Measurements from ENCODE around the gene APBB1. TPM values are rescaled to one million over a fixed set of nuclear protein-coding genes. Genes with fewer than 3 reads are reported as not detected.
A peak's percentile ranks its signal among the peaks of the same experiment; 100 is the strongest.

APBB1 gene
- total RNA-seq, 1 donor from 2014 or later, result 29.2 TPM

DNA sequence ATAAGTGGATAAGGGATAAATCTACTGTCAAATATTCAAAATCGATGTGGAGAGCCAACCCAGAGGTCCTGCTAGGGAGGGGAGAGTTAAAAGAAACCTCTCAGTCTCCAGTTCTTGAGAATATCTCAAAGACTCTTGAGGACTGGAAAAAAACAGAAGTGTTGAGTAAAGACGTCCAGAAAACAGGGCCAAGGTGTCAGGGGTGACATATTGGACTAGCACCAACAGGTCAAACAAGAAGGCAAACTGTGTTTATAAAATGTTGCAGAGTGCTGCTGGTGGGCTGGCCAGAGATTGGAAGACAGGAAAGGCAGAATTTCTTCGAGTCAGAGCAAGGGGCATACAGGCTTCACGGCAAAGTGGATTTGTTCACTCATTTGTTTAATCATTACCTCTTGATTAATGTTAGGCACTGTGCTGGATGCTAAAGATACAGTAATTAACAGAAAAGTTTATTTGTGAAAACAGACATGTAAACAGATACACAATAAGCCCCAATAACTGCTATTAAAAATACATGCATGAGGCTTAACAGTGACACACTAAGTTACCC, 62.3 kb downstream of the APBB1 start:
- intact Hi-C loops (cut with DNase I), result loop anchor here (1.0 kb wide), 2 partner anchors 37 to 121 kb away; no protein-coding TSS in a partner anchor
- Histone ChIP-seq H3K4me3 (no peak overlapping the region), H3K27ac (peak overlapping the region; percentile 89), H3K9me3 (no peaks in the 10 kb centered on the region), H3K36me3 (no peaks in the 10 kb centered on the region), H3K27me3 (no peaks in the 10 kb centered on the region), H3K4me1 (peaks cover 5 to 10% of the 10 kb centered on the region in 2 donors)
- DNase-seq (ENCODE audit: low spot score in 2 of 2), result no peak
- TF ChIP-seq, protein P1, sequence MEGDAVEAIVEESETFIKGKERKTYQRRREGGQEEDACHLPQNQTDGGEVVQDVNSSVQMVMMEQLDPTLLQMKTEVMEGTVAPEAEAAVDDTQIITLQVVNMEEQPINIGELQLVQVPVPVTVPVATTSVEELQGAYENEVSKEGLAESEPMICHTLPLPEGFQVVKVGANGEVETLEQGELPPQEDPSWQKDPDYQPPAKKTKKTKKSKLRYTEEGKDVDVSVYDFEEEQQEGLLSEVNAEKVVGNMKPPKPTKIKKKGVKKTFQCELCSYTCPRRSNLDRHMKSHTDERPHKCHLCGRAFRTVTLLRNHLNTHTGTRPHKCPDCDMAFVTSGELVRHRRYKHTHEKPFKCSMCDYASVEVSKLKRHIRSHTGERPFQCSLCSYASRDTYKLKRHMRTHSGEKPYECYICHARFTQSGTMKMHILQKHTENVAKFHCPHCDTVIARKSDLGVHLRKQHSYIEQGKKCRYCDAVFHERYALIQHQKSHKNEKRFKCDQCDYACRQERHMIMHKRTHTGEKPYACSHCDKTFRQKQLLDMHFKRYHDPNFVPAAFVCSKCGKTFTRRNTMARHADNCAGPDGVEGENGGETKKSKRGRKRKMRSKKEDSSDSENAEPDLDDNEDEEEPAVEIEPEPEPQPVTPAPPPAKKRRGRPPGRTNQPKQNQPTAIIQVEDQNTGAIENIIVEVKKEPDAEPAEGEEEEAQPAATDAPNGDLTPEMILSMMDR (IDR thresholded peaks at IDR 0.05), result no peak

DNA sequence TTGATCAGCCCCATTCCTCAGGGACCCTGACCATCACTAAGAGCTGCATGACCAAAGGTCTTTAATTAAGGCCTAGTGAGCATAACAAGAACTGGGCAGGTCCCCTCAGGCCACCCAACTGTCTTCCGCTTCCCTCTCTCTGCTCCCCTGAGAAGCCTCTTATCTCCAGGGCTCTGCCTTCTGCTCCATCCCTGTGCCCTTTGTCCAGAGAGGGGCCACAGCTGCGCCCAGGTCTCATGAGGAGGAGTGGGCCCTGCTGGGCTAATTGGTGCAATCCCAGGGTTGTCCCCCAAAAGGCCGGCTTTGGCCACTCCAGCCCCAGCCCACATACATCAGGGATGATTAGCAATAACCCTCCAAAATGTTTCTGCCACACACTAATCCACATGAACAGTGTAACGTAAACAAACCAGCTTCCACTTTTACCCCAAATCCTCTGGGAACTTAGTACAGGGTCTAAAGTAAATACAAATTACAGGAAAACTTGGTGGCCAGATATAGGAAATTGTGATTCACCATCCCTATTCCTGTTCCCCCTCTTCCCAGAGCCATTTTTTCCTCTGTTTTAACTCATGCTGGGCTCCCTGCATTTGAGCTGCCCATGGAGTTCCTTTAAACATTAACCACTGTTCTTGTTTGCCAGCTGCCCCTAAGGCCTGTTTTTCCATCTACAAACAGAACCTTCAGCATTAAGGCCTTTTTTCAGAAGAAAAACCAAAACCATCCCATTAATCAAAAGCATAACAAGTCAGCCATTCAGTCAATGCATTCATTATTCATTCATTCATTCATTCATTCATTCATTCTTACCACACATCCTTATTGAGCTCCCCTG, 64.0 kb downstream of the APBB1 start:
- DNase-seq (ENCODE audit: low spot score in 2 of 2), result no peak
- Histone ChIP-seq H3K27ac (no peak overlapping the region), H3K4me1 (peaks cover 5 to 10% of the 10 kb centered on the region in 2 donors), H3K4me3 (no peak overlapping the region), H3K36me3 (no peaks in the 10 kb centered on the region), H3K27me3 (no peaks in the 10 kb centered on the region), H3K9me3 (no peaks in the 10 kb centered on the region)
- intact Hi-C loops (cut with DNase I), result no loop called here
- TF ChIP-seq, protein P1 (IDR thresholded peaks at IDR 0.05), result no peak

DNA sequence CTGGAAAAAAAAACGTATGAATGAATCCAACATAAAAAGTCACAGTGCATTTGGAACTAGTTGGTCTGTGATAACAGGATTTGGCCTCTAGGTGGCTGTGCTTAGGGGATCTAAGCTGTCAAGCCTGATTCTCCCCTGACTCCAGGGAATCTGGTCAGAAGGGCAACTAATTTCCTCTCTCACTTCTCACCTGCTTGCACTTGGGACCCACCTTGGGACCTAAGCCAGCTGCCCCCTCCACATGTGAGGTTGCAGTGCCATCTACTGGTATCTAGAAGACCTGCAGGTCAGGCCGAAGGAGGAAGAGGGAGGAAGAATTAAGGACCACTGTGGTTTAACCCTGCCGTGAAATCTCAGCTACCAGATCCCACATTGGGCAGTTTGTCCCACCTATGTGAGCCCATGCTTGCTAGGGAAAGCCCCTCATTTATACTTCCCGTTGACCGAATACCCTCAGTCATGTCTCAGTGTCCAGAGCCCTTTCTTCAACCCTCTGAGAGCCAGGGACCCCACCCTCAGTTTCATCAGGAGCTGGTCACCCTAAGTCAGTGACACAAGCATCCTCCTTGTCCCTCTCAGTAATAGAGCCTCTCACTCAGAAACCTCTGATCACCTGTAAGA, 65.4 kb downstream of the APBB1 start:
- Histone ChIP-seq H3K4me1 (peaks cover 5 to 10% of the 10 kb centered on the region in 2 donors), H3K27me3 (no peaks in the 10 kb centered on the region), H3K9me3 (no peaks in the 10 kb centered on the region), H3K4me3 (no peak overlapping the region), H3K27ac (no peak overlapping the region), H3K36me3 (no peaks in the 10 kb centered on the region)
- intact Hi-C loops (cut with DNase I), result loop anchor here (1.0 kb wide), 2 partner anchors 55 to 102 kb away; no protein-coding TSS in a partner anchor
- peak in 1 of 2 donors; percentile 72 for DNase-seq (ENCODE audit: low spot score in 2 of 2)
- TF ChIP-seq, protein P1 (IDR thresholded peaks at IDR 0.05), result peak; percentile 81 to 96 (median 95)

DNA sequence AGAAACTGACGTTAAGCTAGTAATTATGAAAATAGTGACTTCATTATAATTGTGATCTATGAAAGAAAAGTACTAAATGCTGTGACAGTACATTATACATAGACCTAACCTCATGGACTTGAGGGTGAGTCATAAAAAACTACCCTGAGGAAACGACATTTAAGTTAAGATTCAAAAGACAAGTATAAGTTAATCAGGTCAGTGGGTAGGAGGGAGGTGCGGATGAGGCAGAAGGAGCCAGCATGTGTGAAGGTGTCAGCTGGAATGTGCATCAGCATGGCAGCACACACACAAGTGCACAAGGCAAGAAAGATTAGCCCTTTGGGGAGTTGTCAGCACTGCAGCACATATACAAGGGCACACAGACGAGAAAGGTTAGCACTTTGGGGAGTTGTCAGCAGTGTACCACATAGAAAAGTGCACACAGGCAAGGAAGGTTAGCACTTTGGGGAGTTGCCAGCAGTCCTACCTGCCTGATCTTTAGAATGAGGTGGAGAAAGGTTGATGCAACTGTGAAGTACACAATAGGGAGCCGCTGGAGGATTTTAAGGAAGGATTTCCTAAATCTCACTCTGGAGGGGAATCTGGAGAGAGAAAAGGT, 67.0 kb downstream of the APBB1 start:
- Histone ChIP-seq H3K4me3 (no peak overlapping the region), H3K4me1 (peaks cover under 1 to 5% of the 10 kb centered on the region in 2 donors), H3K27me3 (no peaks in the 10 kb centered on the region), H3K27ac (no peak overlapping the region), H3K9me3 (no peaks in the 10 kb centered on the region), H3K36me3 (no peaks in the 10 kb centered on the region)
- TF ChIP-seq, protein P1 (IDR thresholded peaks at IDR 0.05), result no peak
- no peak for DNase-seq (ENCODE audit: low spot score in 2 of 2)
- intact Hi-C loops (cut with DNase I), result no loop called here

DNA sequence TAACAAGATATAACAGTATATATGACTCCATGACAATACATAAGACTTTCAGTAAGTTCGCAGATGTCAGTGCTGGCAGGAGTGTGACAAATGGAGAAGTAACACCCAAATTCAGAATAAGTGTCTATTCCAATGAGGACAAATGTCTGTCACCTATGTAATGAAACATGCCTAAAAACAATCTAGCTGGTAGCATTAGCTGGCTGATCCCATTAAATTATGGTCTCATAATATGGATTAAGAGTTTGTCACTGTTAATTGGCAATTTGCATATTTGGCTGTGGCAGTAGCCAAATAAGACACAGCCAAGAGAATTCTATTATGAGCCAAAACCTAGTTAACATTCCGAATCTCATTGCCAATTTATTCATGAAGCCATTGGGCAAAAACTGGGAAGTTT, 68.4 kb downstream of the APBB1 start:
- Histone ChIP-seq H3K4me3 (no peak overlapping the region), H3K27ac (no peak overlapping the region), H3K27me3 (no peaks in the 10 kb centered on the region), H3K9me3 (no peaks in the 10 kb centered on the region), H3K36me3 (no peaks in the 10 kb centered on the region), H3K4me1 (no peaks in the 10 kb centered on the region)
- intact Hi-C loops (cut with DNase I), result no loop called here
- TF ChIP-seq, protein P1 (IDR thresholded peaks at IDR 0.05), result no peak
- no peak for DNase-seq (ENCODE audit: low spot score in 2 of 2)
